ENCODE results near the gene CCDC106.

Gene CCDC106

GRCh38 chr19:55599468-55599841 is 48.6 kb upstream of the CCDC106 start, which contains the start of gene FIZ1 (continued):
- TF ChIP-seq ZNF211 (tag by site-specific recombination; IDR thresholded peaks at IDR 0.05; ENCODE audit: low read depth) (no peak), ZNF837 (tag by site-specific recombination; IDR thresholded peaks at IDR 0.05) (no peak), ZNF37A (tag by site-specific recombination; IDR thresholded peaks at IDR 0.05) (no peak), OVOL3 (tag by site-specific recombination; IDR thresholded peaks at IDR 0.05) (no peak), ZNF571 (tag by site-specific recombination; IDR thresholded peaks at IDR 0.05) (no peak), BCL6B (tag by site-specific recombination; IDR thresholded peaks at IDR 0.05) (no peak), ZNF350 (tag by site-specific recombination; IDR thresholded peaks at IDR 0.05) (no peak), ZNF19 (tag by site-specific recombination; IDR thresholded peaks at IDR 0.05; ENCODE audit: low read depth) (no peak), SCRT2 (tag by site-specific recombination; IDR thresholded peaks at IDR 0.05) (no peak), ZNF639 (tag by site-specific recombination; IDR thresholded peaks at IDR 0.05) (peak; percentile 76), ZNF140 (tag by site-specific recombination; IDR thresholded peaks at IDR 0.05) (no peak), ZFP41 (tag by site-specific recombination; IDR thresholded peaks at IDR 0.05; ENCODE audit: borderline replicate concordance) (no peak), SP2 (tag by site-specific recombination; IDR thresholded peaks at IDR 0.05) (peak; percentile 77), KLF17 (tag by site-specific recombination; IDR thresholded peaks at IDR 0.05) (no peak), ZNF433 (tag by site-specific recombination; IDR thresholded peaks at IDR 0.05; ENCODE audit: low read depth) (no peak), KLF7 (tag by site-specific recombination; IDR thresholded peaks at IDR 0.05; ENCODE audit: borderline replicate concordance) (peak; percentile 88), ZNF302 (tag by site-specific recombination; IDR thresholded peaks at IDR 0.05; ENCODE audit: low read depth) (no peak), GLI4 (tag by site-specific recombination; IDR thresholded peaks at IDR 0.05) (no peak), ZBTB10 (tag by site-specific recombination; IDR thresholded peaks at IDR 0.05) (peak; percentile 99), GFI1B (tag by site-specific recombination; IDR thresholded peaks at IDR 0.05) (no peak), ZBTB7A (tag by site-specific recombination; IDR thresholded peaks at IDR 0.05; ENCODE audit: low read depth) (peak; percentile 88; the same call in 1 of the 2 replicates), YY2 (tag by site-specific recombination; IDR thresholded peaks at IDR 0.05) (no peak), ZNF24 (tag by site-specific recombination; IDR thresholded peaks at IDR 0.05) (peak; percentile 51; the same call in 1 of the 2 replicates), ZNF146 (tag by site-specific recombination; IDR thresholded peaks at IDR 0.05) (no peak), ZNF623 (tag by site-specific recombination; IDR thresholded peaks at IDR 0.05) (0 out of 2 replicates have a peak, but pooled peaks have one; percentile 6), GLI2 (tag by site-specific recombination; IDR thresholded peaks at IDR 0.05; ENCODE audit: borderline replicate concordance, low read depth) (no peak), ZNF239 (tag by site-specific recombination; IDR thresholded peaks at IDR 0.05) (no peak), ZIC2 (tag by site-specific recombination; IDR thresholded peaks at IDR 0.05) (peak; percentile 74), ZNF121 (tag by site-specific recombination; IDR thresholded peaks at IDR 0.05) (no peak), KLF16 (tag by site-specific recombination; IDR thresholded peaks at IDR 0.05) (peak; percentile 1), ZNF48 (tag by site-specific recombination; IDR thresholded peaks at IDR 0.05) (no peak), HOXA7 (CRISPR knock-in tag; IDR thresholded peaks at IDR 0.05; ENCODE audit: borderline replicate concordance) (no peak), ZNF843 (tag by site-specific recombination; IDR thresholded peaks at IDR 0.05) (no peak; the same call in 1 of the 2 replicates), ZNF426 (tag by site-specific recombination; IDR thresholded peaks at IDR 0.05) (no peak), ZNF654 (tag by site-specific recombination; IDR thresholded peaks at IDR 0.05; ENCODE audit: low read depth) (no peak), ZNF488 (tag by site-specific recombination; IDR thresholded peaks at IDR 0.05) (no peak), ZNF112 (tag by site-specific recombination; IDR thresholded peaks at IDR 0.05) (no peak), ZNF621 (tag by site-specific recombination; IDR thresholded peaks at IDR 0.05) (no peak)
